RWPE2 (cell line): ENCODE data around the gene COP1.

Experiments used
- ATAC-seq: fragments of 200-7000 bp; cut with Tn5 transposase; 3 replicates; pipeline ENCODE4 v1.9.1; 2021; ENCODE audit warnings: low read depth
- DNase-seq: peaks from one replicate; pipeline ENCODE4 v3.0.0-alpha.2; 2020; ENCODE audit warnings: low spot score
- H3K27ac ChIP-seq: fragments of 450-650 bp; 2 replicates; pipeline ENCODE4 v1.5.1; 2017; ENCODE audit warnings: mild to moderate bottlenecking; ENCODE audit not compliant: poor library complexity, severe bottlenecking
- H3K27me3 ChIP-seq: fragments of 250-450 bp; sonication (Bioruptor Pico); 2 replicates; pipeline ENCODE4 v1.5.1; 2021; ENCODE audit warnings: mild to moderate bottlenecking, moderate library complexity; ENCODE audit not compliant: insufficient read depth, poor library complexity, severe bottlenecking
- H3K36me3 ChIP-seq: fragments of 250-450 bp; sonication (Bioruptor Pico); 2 replicates; pipeline ENCODE4 v1.5.1; 2020; ENCODE audit warnings: low read depth, mild to moderate bottlenecking, moderate library complexity
- H3K4me1 ChIP-seq: fragments of 250-450 bp; sonication (Bioruptor Pico); 2 replicates; pipeline ENCODE4 v1.5.1; 2021; ENCODE audit warnings: mild to moderate bottlenecking, moderate library complexity; ENCODE audit not compliant: insufficient read depth, poor library complexity, severe bottlenecking
- H3K4me3 ChIP-seq: fragments of 250-450 bp; sonication (Bioruptor Pico); 2 replicates; pipeline ENCODE4 v1.5.1; 2021; ENCODE audit warnings: mild to moderate bottlenecking, moderate library complexity; ENCODE audit not compliant: severe bottlenecking
- H3K9me3 ChIP-seq: fragments of 250-450 bp; sonication (Bioruptor Pico); 2 replicates; pipeline ENCODE4 v1.5.1; 2021; ENCODE audit warnings: mild to moderate bottlenecking, moderate library complexity; ENCODE audit not compliant: severe bottlenecking
- TF ChIP-seq, protein P1 (sequence below): fragments of 450-650 bp; IDR thresholded peaks from one replicate; pipeline ENCODE4 v1.5.1; 2017; ENCODE audit warnings: mild to moderate bottlenecking, moderate library complexity; ENCODE audit not compliant: poor library complexity, severe bottlenecking

Gene COP1

DNA sequence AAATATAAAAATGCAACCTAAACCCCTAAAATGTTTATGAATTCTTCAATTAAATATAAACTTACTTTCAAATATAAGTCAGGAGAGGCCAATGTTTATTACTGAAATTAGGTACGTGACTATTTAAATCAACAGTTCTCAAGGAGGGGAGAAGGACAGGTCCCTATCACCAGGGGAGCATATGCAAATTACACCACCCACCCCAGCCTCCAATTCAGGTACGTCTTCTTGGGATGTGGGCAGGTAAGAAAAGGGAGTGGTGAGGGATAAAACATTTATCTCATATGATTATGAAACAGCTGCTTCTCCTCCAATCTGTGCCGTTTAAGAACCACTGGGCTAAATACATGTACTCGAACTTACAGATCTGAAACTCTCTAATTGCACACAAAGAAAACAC lies 3.4 kb downstream of the COP1 start:
- no peak overlapping the region for H3K27ac ChIP-seq
- DNase-seq (no peak), ATAC-seq (no peak)
- no peaks in the 10 kb centered on the region for H3K27me3 ChIP-seq
- no peaks in the 10 kb centered on the region for H3K9me3 ChIP-seq
- TF ChIP-seq, protein P1, sequence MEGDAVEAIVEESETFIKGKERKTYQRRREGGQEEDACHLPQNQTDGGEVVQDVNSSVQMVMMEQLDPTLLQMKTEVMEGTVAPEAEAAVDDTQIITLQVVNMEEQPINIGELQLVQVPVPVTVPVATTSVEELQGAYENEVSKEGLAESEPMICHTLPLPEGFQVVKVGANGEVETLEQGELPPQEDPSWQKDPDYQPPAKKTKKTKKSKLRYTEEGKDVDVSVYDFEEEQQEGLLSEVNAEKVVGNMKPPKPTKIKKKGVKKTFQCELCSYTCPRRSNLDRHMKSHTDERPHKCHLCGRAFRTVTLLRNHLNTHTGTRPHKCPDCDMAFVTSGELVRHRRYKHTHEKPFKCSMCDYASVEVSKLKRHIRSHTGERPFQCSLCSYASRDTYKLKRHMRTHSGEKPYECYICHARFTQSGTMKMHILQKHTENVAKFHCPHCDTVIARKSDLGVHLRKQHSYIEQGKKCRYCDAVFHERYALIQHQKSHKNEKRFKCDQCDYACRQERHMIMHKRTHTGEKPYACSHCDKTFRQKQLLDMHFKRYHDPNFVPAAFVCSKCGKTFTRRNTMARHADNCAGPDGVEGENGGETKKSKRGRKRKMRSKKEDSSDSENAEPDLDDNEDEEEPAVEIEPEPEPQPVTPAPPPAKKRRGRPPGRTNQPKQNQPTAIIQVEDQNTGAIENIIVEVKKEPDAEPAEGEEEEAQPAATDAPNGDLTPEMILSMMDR: no peak
- H3K4me1 ChIP-seq: peaks cover 16% of the 10 kb centered on the region
- no peak overlapping the region for H3K4me3 ChIP-seq
- H3K36me3 ChIP-seq: no peaks in the 10 kb centered on the region

DNA sequence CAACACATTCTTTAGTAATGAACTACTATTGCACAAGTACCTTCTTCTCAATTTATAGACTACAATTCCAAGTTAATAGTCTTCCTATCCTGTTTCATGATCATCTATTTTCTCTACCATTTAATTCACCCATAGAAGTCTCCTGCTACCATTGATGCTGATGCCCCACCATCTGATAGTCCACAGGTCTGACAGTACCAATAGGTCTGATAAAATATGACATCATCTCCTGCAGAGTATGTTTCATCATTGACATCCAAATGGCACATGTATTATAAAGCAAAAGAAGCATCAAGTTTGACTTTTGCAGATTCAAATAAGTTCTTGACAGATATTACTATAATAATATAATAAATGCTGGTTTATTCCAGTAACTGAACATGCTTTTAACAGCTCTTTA lies 5.5 kb downstream of the COP1 start:
- H3K4me3 ChIP-seq: no peak overlapping the region
- peaks cover 6% of the 10 kb centered on the region; the same call in 1 of the 2 replicates for H3K36me3 ChIP-seq
- no peaks in the 10 kb centered on the region for H3K27me3 ChIP-seq
- no peak for ATAC-seq
- peaks cover 14% of the 10 kb centered on the region for H3K4me1 ChIP-seq
- no peaks in the 10 kb centered on the region for H3K9me3 ChIP-seq
- DNase-seq: no peak
- no peak overlapping the region for H3K27ac ChIP-seq
- TF ChIP-seq, protein P1: no peak

DNA sequence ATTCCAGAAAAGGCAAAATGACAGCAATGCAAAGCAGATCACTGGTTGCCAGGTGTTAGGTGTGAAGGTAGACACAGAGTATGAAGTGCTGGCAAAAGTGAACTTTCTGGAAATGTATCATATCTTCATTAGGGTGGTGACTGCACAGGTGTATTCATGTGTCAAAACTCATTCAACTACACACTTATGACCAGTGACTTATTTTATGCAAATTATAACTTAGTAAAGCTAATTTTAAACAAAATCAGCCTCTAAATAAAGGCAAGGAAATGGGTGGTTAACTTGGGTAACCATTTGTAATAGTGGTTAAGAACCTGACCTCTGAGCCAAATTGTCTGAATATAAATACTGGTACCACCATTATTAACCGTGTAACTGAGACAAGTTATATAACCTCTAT lies 7.4 kb downstream of the COP1 start:
- Histone ChIP-seq H3K27ac (no peak overlapping the region), H3K4me1 (peaks cover 11% of the 10 kb centered on the region), H3K4me3 (no peak overlapping the region), H3K36me3 (peaks cover 6% of the 10 kb centered on the region; the same call in 1 of the 2 replicates), H3K9me3 (no peaks in the 10 kb centered on the region), H3K27me3 (no peaks in the 10 kb centered on the region)
- DNase-seq (no peak), ATAC-seq (no peak)
- TF ChIP-seq, protein P1: no peak

DNA sequence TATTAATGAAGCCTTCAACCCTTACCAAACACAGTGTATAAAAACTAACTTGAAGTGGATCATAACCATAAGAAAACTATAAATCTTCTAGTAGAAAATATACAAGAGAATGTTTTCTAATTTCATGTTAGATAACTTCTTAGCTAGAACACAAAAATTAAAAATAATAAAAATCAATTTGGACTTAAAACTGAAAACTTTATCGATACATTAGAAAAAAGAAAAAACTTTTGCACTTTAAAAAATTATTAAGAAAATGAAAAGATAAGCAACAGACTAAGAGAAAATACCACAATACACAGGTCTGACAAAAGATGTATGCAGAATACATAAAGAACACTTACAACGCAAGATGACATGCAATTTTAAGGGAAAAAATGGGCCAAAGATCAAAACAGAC lies 8.7 kb downstream of the COP1 start:
- peaks cover 2% of the 10 kb centered on the region for H3K4me1 ChIP-seq
- peaks cover 11% of the 10 kb centered on the region for H3K36me3 ChIP-seq
- H3K4me3 ChIP-seq: no peak overlapping the region
- ATAC-seq: no peak
- TF ChIP-seq, protein P1: no peak
- no peak for DNase-seq
- no peak overlapping the region for H3K27ac ChIP-seq
- no peaks in the 10 kb centered on the region for H3K27me3 ChIP-seq
- no peaks in the 10 kb centered on the region for H3K9me3 ChIP-seq

DNA sequence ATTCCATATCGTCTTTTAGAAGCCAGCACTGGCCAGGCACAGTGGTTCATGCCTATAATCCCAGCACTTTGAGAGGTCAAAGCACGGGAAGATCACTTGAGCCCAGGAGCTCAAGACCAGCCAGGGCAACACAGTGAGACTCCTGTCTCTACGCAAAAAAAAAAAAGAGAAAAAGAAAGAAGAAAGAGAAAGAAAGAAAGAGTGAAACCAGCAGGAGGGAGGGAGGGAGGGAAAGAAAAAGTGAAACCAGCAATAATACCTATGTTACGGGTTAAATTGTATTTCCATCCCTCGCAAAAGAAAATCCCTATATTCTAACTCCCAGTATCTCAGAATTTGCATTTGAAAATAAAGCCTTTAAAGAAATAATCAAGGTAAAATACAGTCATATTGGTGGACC lies 10.4 kb downstream of the COP1 start:
- no peak overlapping the region for H3K4me3 ChIP-seq
- TF ChIP-seq, protein P1: no peak
- no peak for ATAC-seq
- H3K27ac ChIP-seq: no peak overlapping the region
- H3K4me1 ChIP-seq: peaks cover 2% of the 10 kb centered on the region
- H3K9me3 ChIP-seq: no peaks in the 10 kb centered on the region
- peaks cover 11% of the 10 kb centered on the region for H3K36me3 ChIP-seq
- no peaks in the 10 kb centered on the region for H3K27me3 ChIP-seq
- no peak for DNase-seq
